ENCODE data around the gene ACSL3. TPM values are rescaled to one million over a fixed set of nuclear protein-coding genes. Genes with fewer than 3 reads are reported as not detected.

Gene ACSL3
- total RNA-seq, 2 donors from 2014 or later: 116 to 162 TPM

DNA sequence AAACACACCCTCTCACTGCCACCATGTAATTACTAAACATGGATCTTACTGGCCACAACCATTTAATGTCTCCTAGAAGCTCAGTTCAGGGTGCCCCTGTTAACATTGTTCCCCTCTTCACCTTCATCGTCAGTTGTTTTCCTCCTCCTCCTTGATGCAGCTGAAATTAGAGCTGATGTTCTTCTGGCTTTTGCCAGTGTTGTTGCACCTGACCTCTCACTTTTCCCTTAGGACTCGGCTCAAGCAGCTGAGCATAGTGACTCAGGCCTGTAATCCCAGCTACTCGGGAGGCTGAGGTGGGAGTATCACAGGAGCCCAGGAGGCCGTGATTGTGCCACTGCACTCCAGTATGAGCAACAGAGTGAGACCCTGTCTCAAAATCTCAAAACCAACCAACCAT is 70.8 kb downstream of the ACSL3 start:
- no peak overlapping the region for H3K27ac ChIP-seq
- intact Hi-C loops (cut with DNase I): no loop called here
- H3K9me3 ChIP-seq: no peaks in the 10 kb centered on the region
- H3K36me3 ChIP-seq: no peaks in the 10 kb centered on the region
- H3K4me1 ChIP-seq: no peaks in the 10 kb centered on the region
- no peaks in the 10 kb centered on the region for H3K27me3 ChIP-seq
- TF ChIP-seq, protein P1, sequence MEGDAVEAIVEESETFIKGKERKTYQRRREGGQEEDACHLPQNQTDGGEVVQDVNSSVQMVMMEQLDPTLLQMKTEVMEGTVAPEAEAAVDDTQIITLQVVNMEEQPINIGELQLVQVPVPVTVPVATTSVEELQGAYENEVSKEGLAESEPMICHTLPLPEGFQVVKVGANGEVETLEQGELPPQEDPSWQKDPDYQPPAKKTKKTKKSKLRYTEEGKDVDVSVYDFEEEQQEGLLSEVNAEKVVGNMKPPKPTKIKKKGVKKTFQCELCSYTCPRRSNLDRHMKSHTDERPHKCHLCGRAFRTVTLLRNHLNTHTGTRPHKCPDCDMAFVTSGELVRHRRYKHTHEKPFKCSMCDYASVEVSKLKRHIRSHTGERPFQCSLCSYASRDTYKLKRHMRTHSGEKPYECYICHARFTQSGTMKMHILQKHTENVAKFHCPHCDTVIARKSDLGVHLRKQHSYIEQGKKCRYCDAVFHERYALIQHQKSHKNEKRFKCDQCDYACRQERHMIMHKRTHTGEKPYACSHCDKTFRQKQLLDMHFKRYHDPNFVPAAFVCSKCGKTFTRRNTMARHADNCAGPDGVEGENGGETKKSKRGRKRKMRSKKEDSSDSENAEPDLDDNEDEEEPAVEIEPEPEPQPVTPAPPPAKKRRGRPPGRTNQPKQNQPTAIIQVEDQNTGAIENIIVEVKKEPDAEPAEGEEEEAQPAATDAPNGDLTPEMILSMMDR (IDR thresholded peaks at IDR 0.05): no peak
- no peak overlapping the region for H3K9ac ChIP-seq (ENCODE audit: low read depth in 2 of 2, low read length in 2 of 2)
- no peak overlapping the region for H3K4me3 ChIP-seq
- DNase-seq: no peak

DNA sequence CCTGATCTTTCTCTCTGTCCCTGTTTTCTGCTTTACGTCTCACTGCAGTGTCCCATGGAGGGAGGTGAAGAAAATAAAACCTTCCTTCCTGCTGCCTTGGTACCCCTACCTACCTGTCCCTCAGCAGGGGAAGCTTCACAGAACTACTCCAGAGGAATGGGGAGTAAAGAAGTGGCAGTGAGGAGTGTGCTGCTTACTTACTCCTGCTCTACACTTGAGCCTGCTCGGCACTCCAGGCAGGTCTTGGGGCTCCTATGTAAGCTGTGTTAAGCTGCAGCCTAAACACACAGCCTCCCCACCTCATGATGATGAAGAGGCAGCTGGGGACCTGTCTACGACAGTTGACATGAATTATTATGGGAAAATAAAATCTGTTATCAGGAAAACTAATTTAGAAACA is 72.6 kb downstream of the ACSL3 start:
- no peaks in the 10 kb centered on the region for H3K27me3 ChIP-seq
- H3K9me3 ChIP-seq: no peaks in the 10 kb centered on the region
- DNase-seq: no peak
- TF ChIP-seq, protein P1 (IDR thresholded peaks at IDR 0.05): no peak
- no peak overlapping the region for H3K4me3 ChIP-seq
- no peaks in the 10 kb centered on the region for H3K36me3 ChIP-seq
- H3K9ac ChIP-seq (ENCODE audit: low read depth in 2 of 2, low read length in 2 of 2): no peak overlapping the region
- intact Hi-C loops (cut with DNase I): no loop called here
- no peak overlapping the region for H3K27ac ChIP-seq
- H3K4me1 ChIP-seq: no peaks in the 10 kb centered on the region

DNA sequence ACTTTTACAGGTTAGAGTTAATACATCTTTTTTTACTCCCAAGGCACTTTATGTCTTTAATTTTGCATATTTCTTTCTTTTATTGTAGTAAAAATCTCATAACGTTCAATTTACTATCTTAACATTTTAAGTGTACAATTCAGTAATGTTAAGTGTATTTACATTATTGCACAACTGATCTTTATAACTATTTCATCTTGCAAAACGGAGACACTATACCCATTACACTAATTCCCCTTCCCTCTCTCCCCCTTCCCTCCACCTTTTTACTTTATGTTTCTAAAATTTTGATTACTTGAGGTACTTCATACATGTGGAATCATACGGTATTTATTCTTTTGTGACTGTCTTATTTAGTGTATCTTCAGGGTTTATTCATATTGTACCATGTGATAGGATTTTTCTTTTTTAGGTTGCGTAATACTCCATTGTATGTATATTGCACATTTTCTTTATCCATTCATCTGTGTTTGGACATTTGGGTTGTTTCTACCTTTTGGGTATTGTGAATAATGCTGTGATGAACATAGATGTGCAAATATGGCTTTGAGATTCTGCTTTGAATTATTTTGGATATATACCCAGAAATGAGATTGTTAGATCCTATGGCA is 75.0 kb downstream of the ACSL3 start:
- no peaks in the 10 kb centered on the region for H3K27me3 ChIP-seq
- H3K27ac ChIP-seq: no peak overlapping the region
- H3K4me3 ChIP-seq: no peak overlapping the region
- no peaks in the 10 kb centered on the region for H3K36me3 ChIP-seq
- TF ChIP-seq, protein P1 (IDR thresholded peaks at IDR 0.05): no peak
- no peaks in the 10 kb centered on the region for H3K4me1 ChIP-seq
- H3K9ac ChIP-seq (ENCODE audit: low read depth in 2 of 2, low read length in 2 of 2): no peak overlapping the region
- intact Hi-C loops (cut with DNase I): no loop called here
- no peaks in the 10 kb centered on the region for H3K9me3 ChIP-seq
- no peak for DNase-seq

DNA sequence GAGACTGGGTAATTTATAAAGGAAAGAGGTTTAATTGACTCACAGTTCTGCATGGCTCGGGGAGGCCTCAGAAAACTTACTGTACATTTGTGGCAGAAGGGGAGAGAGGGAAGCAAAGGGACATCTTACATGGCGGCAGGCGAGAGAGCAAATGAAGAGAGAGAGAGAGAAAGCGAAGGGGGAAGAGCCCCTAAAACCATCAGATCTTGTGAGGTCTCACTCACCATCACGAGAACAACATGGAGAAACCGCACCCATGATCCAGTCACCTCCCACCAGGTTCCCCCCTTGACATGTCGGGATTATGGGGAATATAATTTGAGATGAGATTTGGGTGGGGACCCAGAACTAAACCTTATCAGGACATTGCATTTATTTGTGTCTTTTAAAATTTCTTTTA is 75.9 kb downstream of the ACSL3 start:
- H3K4me1 ChIP-seq: no peaks in the 10 kb centered on the region
- TF ChIP-seq, protein P1 (IDR thresholded peaks at IDR 0.05): no peak
- DNase-seq: no peak
- H3K27me3 ChIP-seq: no peaks in the 10 kb centered on the region
- no peaks in the 10 kb centered on the region for H3K36me3 ChIP-seq
- intact Hi-C loops (cut with DNase I): no loop called here
- no peak overlapping the region for H3K4me3 ChIP-seq
- no peaks in the 10 kb centered on the region for H3K9me3 ChIP-seq
- no peak overlapping the region for H3K27ac ChIP-seq
- no peak overlapping the region for H3K9ac ChIP-seq (ENCODE audit: low read depth in 2 of 2, low read length in 2 of 2)

DNA sequence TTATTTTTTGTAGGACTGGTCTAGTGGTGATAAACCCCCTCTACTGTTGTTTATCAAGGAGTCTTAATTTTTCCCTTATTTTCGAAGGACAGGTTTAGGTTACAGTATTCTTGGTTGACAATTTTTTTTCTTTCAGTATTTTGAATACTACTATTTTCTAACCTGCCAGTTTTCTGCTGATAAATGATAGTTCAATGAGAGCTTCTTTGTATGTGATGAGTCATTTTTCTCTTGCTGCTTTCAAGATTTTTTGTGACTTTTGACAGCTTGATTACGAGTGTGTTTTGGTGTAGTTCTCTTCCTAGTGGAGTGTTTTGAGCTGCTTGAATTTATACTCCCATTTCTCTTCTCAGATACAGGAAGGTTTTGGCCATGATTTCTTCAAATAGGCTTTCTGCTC is 77.5 kb downstream of the ACSL3 start:
- no peak for DNase-seq
- no peak overlapping the region for H3K27ac ChIP-seq
- TF ChIP-seq, protein P1 (IDR thresholded peaks at IDR 0.05): no peak
- no peak overlapping the region for H3K4me3 ChIP-seq
- H3K27me3 ChIP-seq: no peaks in the 10 kb centered on the region
- H3K9me3 ChIP-seq: no peaks in the 10 kb centered on the region
- no peaks in the 10 kb centered on the region for H3K36me3 ChIP-seq
- no peaks in the 10 kb centered on the region for H3K4me1 ChIP-seq
- H3K9ac ChIP-seq (ENCODE audit: low read depth in 2 of 2, low read length in 2 of 2): no peak overlapping the region
- intact Hi-C loops (cut with DNase I): no loop called here
